ENCODE results near the gene UBE2Z.
A peak's percentile ranks its signal among the peaks of the same experiment; 100 is the strongest.
"Not testable (repeated sequence)": the region's sequence is repeated elsewhere in the genome, so short reads cannot be mapped to it uniquely, and the experiment has no call there.

The UBE2Z gene

DNA sequence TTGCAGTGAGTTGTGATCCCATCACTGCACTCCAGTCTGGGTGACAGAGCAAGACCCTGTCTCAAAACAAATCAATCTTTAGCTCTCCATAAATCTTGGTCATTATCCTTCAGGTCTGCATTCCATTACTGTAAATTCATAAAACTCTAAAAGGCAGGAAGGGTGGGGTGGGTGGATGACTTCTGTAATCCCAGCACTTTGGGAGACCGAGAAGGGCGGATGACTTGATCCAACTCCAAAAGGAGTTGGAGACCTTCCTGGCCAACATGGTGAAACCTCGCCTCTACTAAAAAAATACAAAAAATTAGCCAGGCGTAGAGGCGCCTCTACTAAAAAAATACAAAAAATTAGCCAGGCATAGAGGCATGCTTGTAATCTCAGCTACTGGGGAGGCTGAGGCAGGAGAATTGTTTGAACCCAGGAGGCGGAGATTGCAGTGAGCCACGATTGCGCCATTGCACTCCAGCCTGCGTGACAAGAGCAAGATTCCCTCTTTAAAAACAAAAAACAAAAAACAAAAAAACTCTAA, 2.2 kb upstream of the UBE2Z start:
- DNase-seq: no peak

- no peak for DNase-seq
Observed at GRCh38 chr17:48907713-48908046, 527 bp upstream of the UBE2Z start.

DNA sequence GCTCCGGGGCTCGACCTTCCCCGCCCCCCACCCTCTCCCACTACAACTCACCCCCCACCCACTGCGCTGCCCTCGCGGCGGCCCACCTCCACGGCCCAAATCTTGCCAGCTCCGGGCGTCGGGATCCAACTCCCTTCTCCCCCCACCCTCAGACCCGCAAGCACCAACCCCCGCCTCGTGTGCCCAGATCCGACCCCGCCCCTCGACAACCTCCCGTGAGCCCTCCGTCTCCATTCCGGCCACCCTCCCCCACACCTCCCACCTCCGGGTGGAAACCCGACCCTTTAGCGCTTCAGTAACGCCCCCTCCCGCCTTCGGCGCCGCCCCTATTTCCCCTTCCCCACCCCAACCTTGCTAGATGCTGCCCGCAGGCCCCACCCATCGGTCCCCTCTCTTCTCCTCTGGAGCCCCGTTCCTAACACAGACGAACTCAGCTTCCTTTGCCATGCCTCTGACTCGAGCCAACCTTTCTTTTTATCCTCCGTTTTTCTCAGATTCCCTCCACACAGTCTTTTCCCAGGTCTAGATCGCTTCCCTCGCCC, 717 bp downstream of the UBE2Z start:
- peak; percentile 43 for DNase-seq

DNA sequence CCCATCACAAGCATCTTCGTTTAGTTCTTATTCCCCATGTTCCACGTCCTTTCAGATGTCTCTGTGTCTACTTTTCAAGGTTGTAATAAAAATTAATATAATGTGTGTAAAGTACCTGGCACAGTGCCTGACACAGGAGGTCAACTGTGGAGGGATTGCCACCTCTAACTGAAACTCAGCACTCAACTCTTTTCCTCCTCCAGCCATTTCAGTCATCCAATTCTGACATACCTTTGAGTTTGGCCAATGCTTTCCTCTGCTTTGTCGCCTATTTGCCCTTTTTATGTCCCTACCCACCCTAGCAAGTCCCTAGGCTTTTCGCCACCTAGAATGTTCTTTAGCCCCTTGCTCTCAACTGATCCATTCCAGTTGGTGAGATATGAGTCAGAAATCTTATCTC, 1.6 kb downstream of the UBE2Z start:
- DNase-seq: no peak

DNA sequence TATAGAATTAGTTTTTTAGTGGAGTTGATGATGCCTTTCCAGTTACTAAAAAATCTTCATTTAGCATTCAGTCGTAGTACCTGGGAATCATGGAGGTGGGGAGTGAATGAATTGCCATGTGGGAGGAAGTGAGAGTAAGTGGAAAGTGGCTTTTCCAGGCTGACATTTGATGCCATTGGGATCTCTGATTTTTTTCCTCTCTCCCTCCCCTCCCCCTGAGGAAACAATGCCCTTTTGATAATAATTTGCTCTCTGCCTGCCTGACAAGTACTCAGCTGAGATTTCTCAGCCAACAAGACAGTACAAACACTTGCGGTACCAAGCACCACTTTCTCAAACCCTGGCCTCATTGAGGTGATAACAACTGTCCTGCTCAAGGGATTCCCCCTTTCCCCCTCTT, 2.2 kb downstream of the UBE2Z start:
- no peak for DNase-seq

DNA sequence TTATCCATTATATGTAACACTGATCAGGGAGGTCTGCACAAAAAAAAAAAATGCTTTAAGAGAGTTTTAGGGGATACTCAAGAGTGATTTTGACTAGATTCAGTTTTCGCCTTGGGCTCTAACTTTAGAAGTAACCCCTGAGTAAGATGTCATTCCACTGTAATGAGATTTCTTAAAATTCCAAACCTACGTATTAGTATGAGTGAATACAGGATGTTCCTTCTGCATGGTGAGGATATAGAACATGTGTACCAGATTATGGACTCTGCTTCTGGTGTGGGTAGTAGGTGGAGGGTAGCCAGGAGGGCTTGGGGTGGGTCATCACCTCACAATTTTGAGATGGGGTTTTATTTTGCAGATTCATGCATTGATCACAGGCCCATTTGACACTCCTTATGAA, 4.3 kb downstream of the UBE2Z start:
- DNase-seq: no peak

DNA sequence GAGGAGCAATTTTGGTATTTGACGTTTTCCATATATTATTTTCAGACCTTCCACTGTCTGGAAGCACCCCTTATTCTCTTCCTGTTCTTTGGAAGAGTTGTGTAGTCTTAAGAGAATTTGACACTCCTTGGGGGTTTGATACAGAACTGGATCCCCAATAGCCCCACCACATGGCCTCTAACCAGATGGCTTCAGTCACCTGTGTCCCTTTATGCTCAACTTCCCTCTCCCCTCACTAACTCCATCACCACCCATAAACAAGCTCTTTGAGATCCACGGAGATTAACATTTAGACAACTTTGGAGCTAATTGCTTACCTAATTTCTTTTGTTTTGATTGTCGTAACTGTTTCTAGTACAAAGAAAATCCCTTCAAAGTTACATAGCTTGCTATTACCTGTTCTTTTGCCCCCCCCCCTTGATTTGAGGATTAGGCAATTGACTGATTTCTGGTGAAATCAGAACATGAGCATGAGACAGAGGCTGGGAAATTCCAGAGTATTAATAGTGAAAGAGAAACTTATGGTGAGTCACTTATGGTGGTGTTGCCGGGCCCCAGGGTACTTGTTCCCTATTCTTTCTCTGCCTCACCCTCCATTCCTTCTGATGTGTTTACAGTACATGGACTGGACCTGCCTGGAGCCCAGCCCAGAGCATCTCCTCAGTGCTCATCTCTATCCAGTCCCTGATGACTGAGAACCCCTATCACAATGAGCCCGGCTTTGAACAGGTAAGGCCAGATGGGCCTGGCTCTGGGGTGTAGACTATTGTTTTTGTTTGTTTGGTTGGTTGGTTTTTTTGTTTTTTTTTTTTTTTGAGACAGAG, 7.5 kb downstream of the UBE2Z start:
- no peak for DNase-seq

DNA sequence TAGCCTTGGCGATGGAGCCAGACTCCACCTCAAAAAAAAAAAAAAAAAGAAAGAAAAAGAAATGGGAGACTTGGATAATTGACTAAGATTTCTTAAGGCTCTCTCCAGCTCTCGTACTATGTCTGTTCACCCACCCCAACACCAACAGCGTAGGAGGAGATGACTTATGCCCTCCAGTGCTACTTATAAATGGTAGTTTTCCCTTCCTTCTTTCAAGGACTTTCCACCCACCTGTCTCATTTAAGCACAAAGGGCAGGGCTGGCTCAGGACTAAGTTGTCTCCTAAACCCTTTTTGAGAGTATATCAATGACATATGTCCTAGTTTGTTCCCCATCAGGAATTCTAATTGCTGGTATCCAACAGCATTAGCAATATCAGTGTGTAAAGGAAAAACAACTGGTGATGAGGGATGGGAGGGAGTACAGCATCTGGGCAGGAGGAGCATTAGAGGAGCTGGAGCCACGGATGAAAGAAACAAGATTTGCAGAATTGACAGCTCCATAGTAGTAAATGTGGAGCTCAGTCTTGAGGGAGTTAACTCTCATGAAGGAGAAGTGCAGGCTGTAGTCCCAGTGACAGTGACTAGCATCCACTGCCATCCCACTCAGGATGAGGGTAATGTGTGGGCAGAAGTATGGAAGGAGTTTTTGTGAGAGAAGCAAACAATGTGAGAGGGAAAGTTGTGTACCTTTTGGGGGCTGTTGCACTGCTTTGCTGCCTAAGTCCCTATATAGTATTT, 17.2 kb downstream of the UBE2Z start:
- no peak for DNase-seq

- DNase-seq: no peak
Observed at GRCh38 chr17:48925991-48926342, 17.8 kb downstream of the UBE2Z start.

DNA sequence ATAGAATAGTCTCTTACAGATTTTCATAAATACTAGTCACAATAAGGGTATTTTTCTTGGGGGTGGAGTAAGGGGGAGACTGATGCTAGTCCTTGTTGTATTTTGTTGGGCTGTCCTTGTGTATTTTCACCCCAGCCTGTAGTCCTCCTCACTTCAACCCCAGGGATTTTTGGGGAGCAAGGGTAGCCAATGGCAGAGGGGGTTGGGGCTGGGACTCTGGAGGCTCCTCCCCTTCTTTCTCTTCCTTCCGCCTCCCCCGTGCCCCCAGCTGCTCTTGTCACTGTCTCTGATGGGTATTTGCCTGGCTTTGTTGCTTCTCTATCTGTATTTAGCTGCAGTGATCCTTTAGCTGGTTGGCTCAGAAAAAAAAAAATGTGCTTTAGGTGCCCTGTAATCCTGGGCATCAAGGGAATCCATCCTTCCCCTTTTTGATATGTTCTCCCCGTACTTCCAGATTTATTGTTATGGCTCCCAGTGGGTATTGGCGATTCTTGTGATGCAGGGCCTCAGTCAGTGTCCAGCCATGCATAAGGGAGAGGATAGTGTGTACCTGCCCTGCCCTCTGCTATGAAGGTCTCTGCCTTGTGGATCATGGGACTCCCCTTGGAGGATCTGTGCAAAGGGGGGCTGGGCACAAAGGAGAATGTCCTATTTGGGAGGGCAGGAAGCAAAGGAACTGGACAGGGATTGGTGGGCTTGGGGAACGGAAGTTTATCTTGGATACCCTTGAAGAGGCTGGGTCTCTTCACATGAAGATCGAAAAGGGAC, 20.0 kb downstream of the UBE2Z start:
- no peak for DNase-seq

DNA sequence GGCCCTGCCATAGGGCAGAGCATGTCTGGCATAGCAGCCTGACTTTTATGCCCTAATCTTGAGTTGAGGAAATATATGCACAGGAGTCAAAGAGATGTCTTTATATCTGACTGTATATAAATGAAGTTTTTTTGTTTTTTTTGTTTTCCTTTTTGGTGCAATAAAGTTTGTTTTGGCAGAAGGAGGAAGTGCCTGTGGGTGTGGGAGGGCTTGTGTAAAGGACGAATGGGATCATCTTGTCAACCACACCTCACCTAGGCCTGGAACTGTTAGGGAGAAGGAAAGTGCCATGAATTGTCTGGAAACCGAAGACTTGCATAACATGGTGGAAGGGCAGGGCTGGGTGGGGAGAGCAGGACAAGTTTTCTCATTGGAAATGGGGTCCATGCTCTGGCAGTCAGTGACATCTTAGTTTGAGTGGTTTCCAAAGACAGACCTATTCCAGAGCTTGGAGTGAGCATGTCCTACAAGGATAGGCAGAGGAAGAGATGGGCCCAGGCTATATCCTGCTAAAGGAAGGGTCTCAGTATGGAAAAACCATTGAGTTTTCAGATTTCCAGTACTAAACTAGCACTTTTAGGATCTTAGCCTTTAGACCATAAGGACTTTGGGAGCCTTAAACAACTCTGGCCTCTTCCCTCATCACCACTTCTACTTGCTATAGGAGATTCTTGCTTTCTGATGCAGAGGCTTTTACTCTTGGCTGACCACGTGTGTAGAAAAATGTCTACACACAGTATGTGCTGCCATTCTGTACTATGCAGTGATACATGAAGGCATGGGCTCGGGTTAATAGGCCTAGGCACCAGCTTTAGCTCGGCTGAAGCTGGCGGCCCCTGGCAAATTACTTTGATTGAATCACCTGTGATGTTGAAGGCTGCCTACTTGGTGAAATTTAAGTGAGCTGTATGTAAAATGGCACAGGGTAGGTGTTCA, 20.9 kb downstream of the UBE2Z start:
- no peak for DNase-seq

- DNase-seq: no peak
Observed at GRCh38 chr17:48929812-48930165, 21.6 kb downstream of the UBE2Z start.

- no peak for DNase-seq
Observed at GRCh38 chr17:48930435-48930873, 22.2 kb downstream of the UBE2Z start.

GRCh38 chr17:48933035-48933434, 24.8 kb downstream of the UBE2Z start:
- no peak for DNase-seq

GRCh38 chr17:48944515-48945260, 36.5 kb downstream of the UBE2Z start, which contains the start of gene SNF8:
Gene SNF8 (minus strand): TSS chr17:48944842. CDS start chr17:48944734, 108 bp downstream.
- DNase-seq: peak; percentile 74

DNA sequence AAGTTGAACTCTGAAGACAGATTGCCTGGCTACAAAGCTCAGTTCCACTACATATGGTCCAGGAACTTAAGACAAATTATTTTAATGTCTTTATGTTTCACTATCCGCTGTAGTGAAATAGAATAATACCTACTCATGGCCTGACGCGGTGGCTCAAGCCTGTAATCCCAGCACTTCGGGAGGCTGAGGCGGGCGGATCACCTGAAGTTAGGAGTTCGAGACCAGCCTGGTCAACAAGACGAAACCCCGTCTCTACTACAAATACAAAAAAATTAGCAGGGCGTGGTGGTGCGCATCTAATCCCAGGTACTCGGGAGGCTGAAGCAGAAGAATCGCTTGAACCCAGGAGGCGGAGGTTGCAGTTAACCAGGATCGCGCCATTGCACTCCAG, 37.0 kb downstream of the UBE2Z start:
- not testable (repeated sequence) for DNase-seq

GRCh38 chr17:48951572-48951971, 43.4 kb downstream of the UBE2Z start:
- DNase-seq: no peak

DNA sequence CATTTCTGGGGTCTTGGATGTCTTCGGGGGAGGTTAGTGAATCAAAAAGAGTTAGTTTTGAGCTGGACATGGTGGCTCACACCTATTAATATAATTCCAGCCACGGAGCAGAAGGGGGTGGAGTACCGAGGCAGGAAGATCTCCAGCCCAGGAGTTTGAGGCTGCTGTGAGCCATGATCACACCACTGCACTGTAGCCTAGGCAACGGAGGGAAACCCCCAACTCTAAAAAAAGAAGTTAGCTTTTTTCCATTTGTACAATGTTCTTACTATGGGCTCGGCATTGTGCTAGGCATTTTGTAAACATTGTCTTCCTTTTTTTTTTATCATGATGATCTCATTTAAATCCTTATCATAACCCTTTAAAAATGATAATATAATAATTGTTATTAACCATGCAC, 44.7 kb downstream of the UBE2Z start:
- no peak for DNase-seq

DNA sequence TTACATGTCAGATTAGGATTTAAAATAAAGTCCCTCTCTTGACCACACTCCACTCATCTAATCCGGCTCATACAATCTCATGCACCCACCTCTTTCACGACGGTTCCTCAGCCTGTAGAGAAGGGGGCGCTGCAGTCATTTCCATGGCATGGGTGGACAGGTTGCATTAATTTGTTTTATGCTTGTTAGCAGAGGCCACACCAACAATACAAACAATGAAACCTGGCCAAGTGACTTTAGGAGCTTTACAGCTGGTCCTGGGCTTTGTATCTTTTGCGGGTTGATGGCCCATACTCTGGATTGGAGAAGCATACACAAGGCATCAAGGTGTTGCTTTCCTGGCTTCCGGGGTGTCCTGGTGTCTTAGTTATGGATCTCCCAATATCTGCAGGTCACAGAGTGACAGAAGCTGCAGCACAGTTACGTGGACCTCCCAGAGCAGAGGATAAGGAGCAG, 46.1 kb downstream of the UBE2Z start:
- peak; percentile 23 for DNase-seq

- DNase-seq: no peak
Observed at GRCh38 chr17:48960834-48961515, 52.8 kb downstream of the UBE2Z start.
